Panc1 (cell line): ENCODE data around the gene BBS9. TPM values are rescaled to one million over a fixed set of nuclear protein-coding genes. Genes with fewer than 3 reads are reported as not detected.

Experiments
- ATAC-seq: fragments of 200-7000 bp; cut with Tn5 transposase; 2 replicates; pipeline ENCODE4 v1.9.1; 2020; ENCODE audit warnings: mild to moderate bottlenecking, moderate library complexity
- BruUV-seq: library from RNA; stranded (reverse); fragments of 400-500 nt; replicated peaks from 2 replicates; lab custom pipeline; 2021; lab: Mats Ljungman, UMichigan
- CTCF ChIA-PET: fragments of 300-600 bp; sonication (Branson Sonifier 250); formaldehyde crosslinking; loops from one replicate; lab custom pipeline; 2022; ENCODE audit warnings: antibody characterized with exemption; lab: Charles Lee
- POLR2A ChIA-PET: fragments of 300-600 bp; sonication (Branson Sonifier 250); formaldehyde crosslinking; loops from one replicate; lab custom pipeline; 2022; ENCODE audit warnings: antibody characterized with exemption; lab: Charles Lee
- DNase-seq: peaks from one replicate; pipeline ENCODE4 v3.0.0-alpha.2; 2010; ENCODE audit warnings: low read depth, low spot score
- H3K27ac ChIP-seq: 2 replicates; pipeline ENCODE4 v1.5.1; 2011; ENCODE audit warnings: mild to moderate bottlenecking, low read length, inconsistent platforms
- H3K27me3 ChIP-seq: fragments of 200-500 bp; sonication (Bioruptor generic); 2 replicates; pipeline ENCODE4 v1.6.0; 2014; ENCODE audit warnings: low read length, inconsistent platforms; ENCODE audit not compliant: control insufficient read depth, insufficient read depth
- H3K36me3 ChIP-seq: fragments of 200-500 bp; sonication (Bioruptor generic); 2 replicates; pipeline ENCODE4 v1.5.1; 2014; ENCODE audit warnings: inconsistent platforms, mild to moderate bottlenecking, low read length, moderate library complexity; ENCODE audit not compliant: control insufficient read depth, insufficient read depth
- H3K4me1 ChIP-seq: 2 replicates; pipeline ENCODE4 v1.5.1; 2011; ENCODE audit warnings: inconsistent platforms, mild to moderate bottlenecking, low read length, moderate library complexity; ENCODE audit not compliant: control insufficient read depth, insufficient read depth
- H3K4me3 ChIP-seq, 2 experiments: 2 replicates each; pipeline ENCODE4 v1.5.1; 2011 to 2012; ENCODE audit warnings: low read depth in 2 of 2, low read length in 2 of 2, mild to moderate bottlenecking in 2 of 2, inconsistent platforms in 1 of 2, moderate library complexity in 1 of 2
- H3K9me3 ChIP-seq: fragments of 200-500 bp; sonication (Bioruptor generic); 2 replicates; pipeline ENCODE4 v1.5.1; 2014; ENCODE audit warnings: low read depth, mild to moderate bottlenecking, inconsistent platforms, low read length, moderate library complexity; ENCODE audit not compliant: control insufficient read depth, insufficient read depth
- POLR2AphosphoS5 ChIP-seq: IDR thresholded peaks from 2 replicates; pipeline ENCODE4 v1.6.1; 2012; ENCODE audit warnings: mild to moderate bottlenecking, low read depth, low read length, moderate library complexity
- SIN3A ChIP-seq: IDR thresholded peaks from 2 replicates; pipeline ENCODE4 v1.6.1; 2012; ENCODE audit warnings: low read depth, mild to moderate bottlenecking, low read length, moderate library complexity, borderline replicate concordance; ENCODE audit not compliant: insufficient read depth
- TCF7L2 ChIP-seq: IDR thresholded peaks from 2 replicates; pipeline ENCODE4 v1.6.1; 2011; ENCODE audit warnings: mild to moderate bottlenecking, low read depth, low read length, inconsistent platforms
- in situ Hi-C: cut with HindIII; loops from 2 replicates; pipeline ENCODE4 v1.10.0; 2016; ENCODE audit warnings: low sequenced_read_pairs, low pct_unique_long_range_greater_than_20kb
- intact Hi-C: fragments of 100-400 bp; cut with micrococcal nuclease; formaldehyde crosslinking; loops from one replicate; pipeline ENCODE4 v1.10.0; 2022; ENCODE audit not compliant: unreplicated experiment
- total RNA-seq: library from RNA; stranded (reverse); gene quantifications from one replicate; pipeline ENCODE4 v1.2.1, GENCODE V29; 2021; ENCODE audit not compliant: unreplicated experiment
- TF ChIP-seq, protein P1 (sequence below): fragments of 450-650 bp; IDR thresholded peaks from 2 replicates; pipeline ENCODE4 v1.5.1; 2017; ENCODE audit warnings: mild to moderate bottlenecking
- TF ChIP-seq, protein P2 (sequence below), 2 experiments: IDR thresholded peaks; 2 replicates each; pipeline ENCODE4 v1.6.1; 2011 to 2012; ENCODE audit warnings: low read depth in 2 of 2, control low read depth in 1 of 2, low read length in 1 of 2, mild to moderate bottlenecking in 1 of 2, moderate library complexity in 1 of 2; ENCODE audit not compliant: insufficient read depth in 1 of 2

The BBS9 gene
- total RNA-seq, 1 experiment from 2014 or later = 6.9 TPM

DNA sequence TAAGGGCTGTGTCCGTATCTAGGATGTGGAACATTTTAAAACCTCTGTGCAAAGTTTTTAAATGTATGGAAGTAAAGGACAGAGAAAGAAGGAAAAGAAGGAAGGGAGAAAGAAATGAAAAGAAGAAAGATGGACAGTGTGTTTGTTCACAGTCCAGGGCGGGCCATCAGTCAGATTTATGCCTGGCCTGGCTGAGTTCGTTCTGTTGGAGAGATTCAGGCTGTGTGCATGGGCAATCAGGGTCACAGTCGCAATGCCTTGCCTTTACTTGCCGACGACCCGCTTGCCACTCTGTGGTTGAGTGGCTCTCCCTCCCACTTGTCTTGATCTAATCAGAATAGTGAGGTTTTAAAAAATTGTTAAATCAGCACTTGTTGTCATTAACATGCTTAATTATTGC is 406.6 kb downstream of the BBS9 start:
- no peaks in the 10 kb centered on the region for H3K36me3 ChIP-seq
- ATAC-seq (no peak), DNase-seq (no peak)
- TF ChIP-seq, protein P1, sequence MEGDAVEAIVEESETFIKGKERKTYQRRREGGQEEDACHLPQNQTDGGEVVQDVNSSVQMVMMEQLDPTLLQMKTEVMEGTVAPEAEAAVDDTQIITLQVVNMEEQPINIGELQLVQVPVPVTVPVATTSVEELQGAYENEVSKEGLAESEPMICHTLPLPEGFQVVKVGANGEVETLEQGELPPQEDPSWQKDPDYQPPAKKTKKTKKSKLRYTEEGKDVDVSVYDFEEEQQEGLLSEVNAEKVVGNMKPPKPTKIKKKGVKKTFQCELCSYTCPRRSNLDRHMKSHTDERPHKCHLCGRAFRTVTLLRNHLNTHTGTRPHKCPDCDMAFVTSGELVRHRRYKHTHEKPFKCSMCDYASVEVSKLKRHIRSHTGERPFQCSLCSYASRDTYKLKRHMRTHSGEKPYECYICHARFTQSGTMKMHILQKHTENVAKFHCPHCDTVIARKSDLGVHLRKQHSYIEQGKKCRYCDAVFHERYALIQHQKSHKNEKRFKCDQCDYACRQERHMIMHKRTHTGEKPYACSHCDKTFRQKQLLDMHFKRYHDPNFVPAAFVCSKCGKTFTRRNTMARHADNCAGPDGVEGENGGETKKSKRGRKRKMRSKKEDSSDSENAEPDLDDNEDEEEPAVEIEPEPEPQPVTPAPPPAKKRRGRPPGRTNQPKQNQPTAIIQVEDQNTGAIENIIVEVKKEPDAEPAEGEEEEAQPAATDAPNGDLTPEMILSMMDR = no peak
- TF ChIP-seq, protein P2, sequence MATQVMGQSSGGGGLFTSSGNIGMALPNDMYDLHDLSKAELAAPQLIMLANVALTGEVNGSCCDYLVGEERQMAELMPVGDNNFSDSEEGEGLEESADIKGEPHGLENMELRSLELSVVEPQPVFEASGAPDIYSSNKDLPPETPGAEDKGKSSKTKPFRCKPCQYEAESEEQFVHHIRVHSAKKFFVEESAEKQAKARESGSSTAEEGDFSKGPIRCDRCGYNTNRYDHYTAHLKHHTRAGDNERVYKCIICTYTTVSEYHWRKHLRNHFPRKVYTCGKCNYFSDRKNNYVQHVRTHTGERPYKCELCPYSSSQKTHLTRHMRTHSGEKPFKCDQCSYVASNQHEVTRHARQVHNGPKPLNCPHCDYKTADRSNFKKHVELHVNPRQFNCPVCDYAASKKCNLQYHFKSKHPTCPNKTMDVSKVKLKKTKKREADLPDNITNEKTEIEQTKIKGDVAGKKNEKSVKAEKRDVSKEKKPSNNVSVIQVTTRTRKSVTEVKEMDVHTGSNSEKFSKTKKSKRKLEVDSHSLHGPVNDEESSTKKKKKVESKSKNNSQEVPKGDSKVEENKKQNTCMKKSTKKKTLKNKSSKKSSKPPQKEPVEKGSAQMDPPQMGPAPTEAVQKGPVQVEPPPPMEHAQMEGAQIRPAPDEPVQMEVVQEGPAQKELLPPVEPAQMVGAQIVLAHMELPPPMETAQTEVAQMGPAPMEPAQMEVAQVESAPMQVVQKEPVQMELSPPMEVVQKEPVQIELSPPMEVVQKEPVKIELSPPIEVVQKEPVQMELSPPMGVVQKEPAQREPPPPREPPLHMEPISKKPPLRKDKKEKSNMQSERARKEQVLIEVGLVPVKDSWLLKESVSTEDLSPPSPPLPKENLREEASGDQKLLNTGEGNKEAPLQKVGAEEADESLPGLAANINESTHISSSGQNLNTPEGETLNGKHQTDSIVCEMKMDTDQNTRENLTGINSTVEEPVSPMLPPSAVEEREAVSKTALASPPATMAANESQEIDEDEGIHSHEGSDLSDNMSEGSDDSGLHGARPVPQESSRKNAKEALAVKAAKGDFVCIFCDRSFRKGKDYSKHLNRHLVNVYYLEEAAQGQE (IDR thresholded peaks at IDR 0.05; ENCODE audit: insufficient read depth in 1 of 2, low read depth in 2 of 2, low read length in 1 of 2) = no peak
- no peak for TF ChIP-seq SIN3A
- no peak for TF ChIP-seq POLR2AphosphoS5
- no peak for TF ChIP-seq TCF7L2
- ChIA-PET CTCF (interaction anchor here (0.6 kb wide), 1 partner anchor 17 kb away, joined by 5 read pairs; no protein-coding TSS in a partner anchor), POLR2A (no interaction called here)
- H3K27ac ChIP-seq = no peak overlapping the region
- no peak overlapping the region for H3K4me3 ChIP-seq
- no peaks in the 10 kb centered on the region for H3K4me1 ChIP-seq
- no TSS peak for BruUV-seq
- intact Hi-C loops = no loop called here
- no peaks in the 10 kb centered on the region for H3K27me3 ChIP-seq
- no peaks in the 10 kb centered on the region for H3K9me3 ChIP-seq
- in situ Hi-C loops = no loop called here

DNA sequence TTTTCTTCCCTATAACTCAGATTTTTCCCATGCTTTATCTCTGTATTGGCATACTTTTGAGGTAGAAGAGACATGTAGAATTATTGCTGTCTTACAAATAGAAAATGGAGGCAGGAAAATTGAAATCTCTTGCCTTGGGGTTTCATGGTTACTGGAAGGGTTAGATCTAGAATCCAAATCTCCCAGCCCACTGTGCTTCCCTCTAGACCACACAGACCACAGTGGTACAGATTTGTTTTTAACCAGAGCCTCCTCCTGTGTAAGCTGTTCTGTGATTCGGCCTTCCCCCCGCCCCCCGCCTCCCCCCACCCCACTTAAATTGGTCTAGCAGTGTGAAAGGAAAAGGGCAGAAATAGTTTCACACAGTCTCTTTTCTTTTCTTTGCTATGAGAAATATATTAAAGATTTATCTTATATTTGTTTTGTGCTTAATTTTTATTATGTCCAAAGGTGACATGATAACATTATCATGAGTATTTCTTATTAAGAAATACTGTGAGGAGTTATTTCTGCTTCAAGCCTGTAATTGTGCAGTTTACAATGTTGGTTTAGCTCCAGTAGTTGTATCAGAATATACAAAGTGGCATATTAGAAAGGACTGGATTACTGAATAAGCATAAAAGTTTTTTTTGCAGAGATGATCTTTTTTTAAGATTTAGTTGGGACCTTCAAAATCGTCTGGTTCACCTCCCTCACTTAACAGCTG is 407.2 kb downstream of the BBS9 start:
- ChIA-PET POLR2A (no interaction called here), CTCF (no interaction called here)
- Histone ChIP-seq H3K9me3 (no peaks in the 10 kb centered on the region), H3K36me3 (no peaks in the 10 kb centered on the region), H3K4me1 (no peaks in the 10 kb centered on the region), H3K27me3 (no peaks in the 10 kb centered on the region), H3K27ac (no peak overlapping the region), H3K4me3 (no peak overlapping the region)
- no TSS peak for BruUV-seq
- intact Hi-C loops = no loop called here
- DNase-seq = no peak
- ATAC-seq = no peak
- TF ChIP-seq, protein P2 (IDR thresholded peaks at IDR 0.05; ENCODE audit: insufficient read depth in 1 of 2, low read depth in 2 of 2, low read length in 1 of 2) = no peak
- TF ChIP-seq, protein P1 = no peak
- no peak for TF ChIP-seq POLR2AphosphoS5
- TF ChIP-seq TCF7L2 = no peak
- in situ Hi-C loops = no loop called here
